Tibial nerve (tissue), 4 donors: Measurements from ENCODE around the gene LRRC8D. TPM values are rescaled to one million over a fixed set of nuclear protein-coding genes. Genes with fewer than 3 reads are reported as not detected.

Experiments used
- DNase-seq, 2 donors: peaks; one replicate each; pipeline ENCODE4 v3.0.0-alpha.2; 2019; ENCODE audit warnings: low spot score in 2 of 2
- H3K27ac ChIP-seq, 4 donors: fragments of 200-600 bp; sonication (generic) in 3 of 4; one replicate each; pipeline ENCODE4 v1.5.1; 2017 to 2019; ENCODE audit warnings: mild to moderate bottlenecking in 1 of 4
- H3K27me3 ChIP-seq, 2 donors: fragments of 200-600 bp; sonication (generic) in 1 of 2; one replicate each; pipeline versions ENCODE4 v1.5.1 to v1.6.0; 2017 to 2019
- H3K36me3 ChIP-seq, 3 donors: fragments of 200-600 bp; sonication (generic); one replicate each; pipeline ENCODE4 v1.5.1; 2018 to 2019
- H3K4me1 ChIP-seq, 4 donors: fragments of 200-600 bp; sonication (generic) in 3 of 4; one replicate each; pipeline ENCODE4 v1.5.1; 2017 to 2019
- H3K4me3 ChIP-seq, 4 donors: fragments of 200-600 bp; sonication (generic) in 3 of 4; one replicate each; pipeline ENCODE4 v1.5.1; 2017 to 2019; ENCODE audit warnings: mild to moderate bottlenecking in 1 of 4, moderate library complexity in 1 of 4
- H3K9me3 ChIP-seq, 4 donors: fragments of 200-600 bp; sonication (generic) in 3 of 4; one replicate each; pipeline ENCODE4 v1.5.1; 2017 to 2019
- EP300 ChIP-seq, 2 donors: sonication (generic); formaldehyde crosslinking; IDR thresholded peaks; one replicate each; pipeline ENCODE4 v1.6.1; 2017; ENCODE audit warnings: antibody characterized with exemption in 2 of 2, mild to moderate bottlenecking in 1 of 2
- POLR2A ChIP-seq, 2 donors: fragments of 450-650 bp; IDR thresholded peaks; one replicate each; pipeline ENCODE4 v1.6.1; 2017; ENCODE audit warnings: antibody characterized with exemption in 2 of 2, mild to moderate bottlenecking in 2 of 2, moderate library complexity in 2 of 2
- WGBS, 2 donors: methylation state at CpG; one replicate each; pipeline ENCODE4 v1.1.5; 2018; 5-methylcytosine and 5-hydroxymethylcytosine counted together
- total RNA-seq, 4 donors: library from RNA; depleted of rRNA; stranded (reverse); fragments of >200 nt; gene quantifications; one replicate each; pipeline ENCODE4 v1.1.0, GENCODE V29; 2016
- TF ChIP-seq, protein P1 (sequence below), 5 experiments: fragments of 200-600 bp in 3 of 5; fragments of 450-650 bp in 2 of 5; sonication (generic) in 3 of 5; IDR thresholded peaks; one replicate each; pipeline ENCODE4 v1.5.1; 2016 to 2019; ENCODE audit warnings: antibody characterized with exemption in 5 of 5, mild to moderate bottlenecking in 3 of 5, moderate library complexity in 2 of 5

LRRC8D gene
- total RNA-seq, 4 donors from 2014 or later = 11.1 to 19.0 (median 15.3) TPM

DNA sequence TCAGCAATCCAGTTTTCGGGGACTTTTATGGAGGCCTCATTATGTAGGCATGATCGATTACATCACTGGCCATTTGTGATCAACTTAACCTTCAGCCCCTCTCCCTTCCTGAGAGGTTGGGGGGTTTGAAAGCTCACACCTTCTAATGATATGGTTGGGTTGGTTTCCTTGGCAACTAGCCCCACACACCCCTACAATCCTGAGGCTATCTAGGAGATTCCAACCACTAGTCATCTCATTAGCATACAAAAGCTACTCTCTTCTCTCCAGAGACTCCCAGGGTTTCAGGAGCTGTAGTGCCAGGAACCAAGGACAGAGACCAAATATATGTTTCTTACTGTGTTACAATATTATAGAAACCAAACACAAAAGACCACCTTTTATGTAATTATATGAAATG lies 138.9 kb downstream of the LRRC8D start:
- H3K27me3 ChIP-seq = no peaks in the 10 kb centered on the region
- WGBS, 2 donors = 87 to 97% methylated on average over 2 of the region's 2 CpGs
- peaks cover 0 to 7% (median 0%) of the 10 kb centered on the region in 4 donors for H3K4me1 ChIP-seq
- H3K36me3 ChIP-seq = no peaks in the 10 kb centered on the region
- no peaks in the 10 kb centered on the region for H3K9me3 ChIP-seq
- no peak for TF ChIP-seq POLR2A (IDR thresholded peaks at IDR 0.05)
- TF ChIP-seq, protein P1, sequence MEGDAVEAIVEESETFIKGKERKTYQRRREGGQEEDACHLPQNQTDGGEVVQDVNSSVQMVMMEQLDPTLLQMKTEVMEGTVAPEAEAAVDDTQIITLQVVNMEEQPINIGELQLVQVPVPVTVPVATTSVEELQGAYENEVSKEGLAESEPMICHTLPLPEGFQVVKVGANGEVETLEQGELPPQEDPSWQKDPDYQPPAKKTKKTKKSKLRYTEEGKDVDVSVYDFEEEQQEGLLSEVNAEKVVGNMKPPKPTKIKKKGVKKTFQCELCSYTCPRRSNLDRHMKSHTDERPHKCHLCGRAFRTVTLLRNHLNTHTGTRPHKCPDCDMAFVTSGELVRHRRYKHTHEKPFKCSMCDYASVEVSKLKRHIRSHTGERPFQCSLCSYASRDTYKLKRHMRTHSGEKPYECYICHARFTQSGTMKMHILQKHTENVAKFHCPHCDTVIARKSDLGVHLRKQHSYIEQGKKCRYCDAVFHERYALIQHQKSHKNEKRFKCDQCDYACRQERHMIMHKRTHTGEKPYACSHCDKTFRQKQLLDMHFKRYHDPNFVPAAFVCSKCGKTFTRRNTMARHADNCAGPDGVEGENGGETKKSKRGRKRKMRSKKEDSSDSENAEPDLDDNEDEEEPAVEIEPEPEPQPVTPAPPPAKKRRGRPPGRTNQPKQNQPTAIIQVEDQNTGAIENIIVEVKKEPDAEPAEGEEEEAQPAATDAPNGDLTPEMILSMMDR (IDR thresholded peaks at IDR 0.05) = no peak
- no peak for TF ChIP-seq EP300 (IDR thresholded peaks at IDR 0.05)
- no peak for DNase-seq
- no peak overlapping the region for H3K4me3 ChIP-seq
- H3K27ac ChIP-seq = no peak overlapping the region

DNA sequence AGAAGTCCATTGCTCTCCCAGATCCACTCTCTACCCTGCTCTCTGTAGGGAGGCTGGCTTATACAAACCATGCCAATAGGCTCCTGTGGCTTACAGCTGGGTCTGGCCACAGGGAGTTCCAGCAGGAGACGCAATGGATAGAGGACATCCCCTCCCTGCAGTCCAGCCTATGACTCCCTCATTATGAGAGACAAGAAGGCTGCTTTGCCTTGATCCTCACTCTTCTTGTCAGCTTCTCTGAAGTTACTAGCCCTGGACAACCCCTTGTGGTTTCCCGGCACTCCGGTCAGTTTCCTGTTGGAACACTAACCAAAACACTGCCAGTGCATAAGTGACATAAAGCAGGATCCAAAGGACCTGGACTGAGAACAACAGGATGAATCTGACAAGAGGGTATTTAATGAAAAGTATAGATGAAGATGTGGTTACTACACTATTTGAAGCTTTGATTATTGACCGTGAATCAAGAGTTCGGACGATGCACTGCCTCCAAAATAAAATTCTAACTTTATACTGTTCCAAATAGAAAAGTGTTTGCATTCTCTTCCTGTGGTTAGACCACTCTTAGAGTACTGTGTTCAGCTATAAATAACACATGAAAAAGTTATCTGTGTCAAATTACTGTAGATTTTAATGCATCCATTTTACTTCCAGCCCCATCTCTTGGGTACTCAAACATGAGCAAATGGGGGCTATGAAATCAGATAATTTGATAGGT lies 141.4 kb downstream of the LRRC8D start:
- no peak overlapping the region for H3K4me3 ChIP-seq
- H3K27me3 ChIP-seq = no peaks in the 10 kb centered on the region
- H3K4me1 ChIP-seq = peaks cover 0 to 3% (median 0%) of the 10 kb centered on the region in 4 donors
- TF ChIP-seq POLR2A (IDR thresholded peaks at IDR 0.05) = no peak
- TF ChIP-seq EP300 (IDR thresholded peaks at IDR 0.05) = no peak
- TF ChIP-seq, protein P1 (IDR thresholded peaks at IDR 0.05) = no peak
- DNase-seq = no peak
- H3K9me3 ChIP-seq = no peaks in the 10 kb centered on the region
- WGBS, 2 donors = 74 to 83% methylated on average over 6 of the region's 6 CpGs
- no peak overlapping the region for H3K27ac ChIP-seq
- H3K36me3 ChIP-seq = no peaks in the 10 kb centered on the region

DNA sequence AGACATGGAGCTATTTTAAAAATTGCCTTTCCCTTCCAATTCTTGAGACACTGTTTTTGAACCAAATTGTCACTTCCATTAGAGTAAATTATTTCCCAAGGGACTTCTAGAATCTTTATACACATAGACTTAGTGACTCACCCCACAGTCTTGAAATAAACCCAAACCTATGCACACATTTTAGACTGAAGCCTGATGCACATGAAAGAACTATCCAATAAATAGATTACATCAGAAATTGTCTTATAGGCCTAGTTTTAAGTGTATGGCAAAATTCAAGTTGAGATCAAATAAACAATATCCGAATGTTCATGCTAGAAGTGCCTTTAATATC lies 141.9 kb downstream of the LRRC8D start:
- H3K9me3 ChIP-seq = no peaks in the 10 kb centered on the region
- WGBS, 2 donors = 86 to 93% methylated on average over 1 of the region's 1 CpG
- H3K27me3 ChIP-seq = no peaks in the 10 kb centered on the region
- H3K4me3 ChIP-seq = no peak overlapping the region
- no peak for DNase-seq
- TF ChIP-seq POLR2A (IDR thresholded peaks at IDR 0.05) = no peak
- no peak for TF ChIP-seq EP300 (IDR thresholded peaks at IDR 0.05)
- TF ChIP-seq, protein P1 (IDR thresholded peaks at IDR 0.05) = no peak
- H3K27ac ChIP-seq = no peak overlapping the region
- H3K36me3 ChIP-seq = no peaks in the 10 kb centered on the region
- no peaks in the 10 kb centered on the region for H3K4me1 ChIP-seq

DNA sequence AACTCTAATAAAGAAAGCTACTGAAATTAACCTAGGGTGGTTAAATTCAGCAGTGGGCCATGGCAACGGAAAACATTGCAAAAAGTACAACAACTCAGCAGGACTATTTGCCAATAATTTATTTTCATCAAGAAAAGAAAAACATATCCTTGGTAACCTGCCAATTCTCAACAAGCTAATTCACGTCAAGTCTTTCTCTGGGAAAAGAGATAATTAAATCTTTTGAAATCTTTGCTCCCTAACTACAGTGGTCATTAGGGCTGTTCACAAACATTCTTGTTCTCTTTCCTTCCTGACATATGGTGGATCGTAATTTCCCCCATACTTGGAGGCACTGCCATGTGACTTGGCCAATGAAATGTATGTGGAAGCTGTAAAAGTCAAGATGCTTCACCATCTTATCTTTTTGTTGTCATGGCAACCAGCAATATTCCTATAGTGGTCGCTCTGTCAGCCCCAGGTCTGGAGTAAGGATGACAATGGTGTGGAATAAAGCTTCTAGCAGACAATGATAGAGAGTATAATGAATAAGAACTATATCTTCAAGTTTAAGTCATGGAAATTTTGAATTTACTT lies 144.4 kb downstream of the LRRC8D start:
- Histone ChIP-seq H3K4me1 (no peaks in the 10 kb centered on the region), H3K27ac (peak overlapping the region in 1 of 4 donors; percentile 46), H3K36me3 (no peaks in the 10 kb centered on the region), H3K9me3 (no peaks in the 10 kb centered on the region), H3K27me3 (no peaks in the 10 kb centered on the region), H3K4me3 (no peak overlapping the region)
- WGBS, 2 donors = 57 to 61% methylated on average over 4 of the region's 4 CpGs
- TF ChIP-seq EP300 (IDR thresholded peaks at IDR 0.05) (peak in 1 of 2 donors; percentile 17), POLR2A (IDR thresholded peaks at IDR 0.05) (no peak)
- no peak for DNase-seq

DNA sequence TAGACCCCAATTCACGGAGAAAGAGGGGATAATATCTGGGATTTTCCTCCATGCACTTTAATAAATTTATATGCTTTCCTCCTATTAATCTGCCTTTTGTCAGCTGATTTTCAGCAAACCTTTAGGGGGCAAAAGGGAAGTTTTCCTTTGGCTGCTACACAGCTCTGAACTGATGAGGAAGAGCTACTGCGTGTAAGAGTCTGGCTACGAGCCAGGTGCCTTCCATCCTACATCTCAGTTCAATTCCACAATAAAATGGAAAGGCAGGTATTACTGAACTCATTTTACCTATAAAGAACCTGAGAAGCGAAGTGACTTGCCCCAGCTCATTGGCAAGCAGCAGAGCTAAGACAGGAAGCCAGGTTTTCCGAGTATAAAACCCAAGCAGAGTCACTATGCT lies 145.8 kb downstream of the LRRC8D start:
- Histone ChIP-seq H3K4me3 (no peak overlapping the region), H3K9me3 (no peaks in the 10 kb centered on the region), H3K27ac (no peak overlapping the region), H3K36me3 (no peaks in the 10 kb centered on the region), H3K4me1 (no peaks in the 10 kb centered on the region), H3K27me3 (no peaks in the 10 kb centered on the region)
- WGBS, 2 donors = 58 to 63% methylated on average over 5 of the region's 5 CpGs
- TF ChIP-seq, protein P1 (IDR thresholded peaks at IDR 0.05) = no peak
- TF ChIP-seq POLR2A (IDR thresholded peaks at IDR 0.05) (no peak), EP300 (IDR thresholded peaks at IDR 0.05) (no peak)
- no peak for DNase-seq
